D721Med (cell line): Measurements from ENCODE around the gene NSD1.

ENCODE experiments used
- DNase-seq: peaks from one replicate; pipeline ENCODE4 v3.0.0; 2011; ENCODE audit warnings: low spot score; ENCODE audit not compliant: insufficient read length
- FAIRE-seq: peaks from 2 replicates; lab custom pipeline; 2011; peaks lifted over from hg19 to GRCh38; lab: Jason Lieb, UNC
- CTCF ChIP-seq: IDR thresholded peaks from 2 replicates; pipeline ENCODE4 v1.5.1; 2012; ENCODE audit warnings: mild to moderate bottlenecking, control low read depth; ENCODE audit not compliant: insufficient read depth; ENCODE audit errors: missing control alignments

The NSD1 gene

DNA sequence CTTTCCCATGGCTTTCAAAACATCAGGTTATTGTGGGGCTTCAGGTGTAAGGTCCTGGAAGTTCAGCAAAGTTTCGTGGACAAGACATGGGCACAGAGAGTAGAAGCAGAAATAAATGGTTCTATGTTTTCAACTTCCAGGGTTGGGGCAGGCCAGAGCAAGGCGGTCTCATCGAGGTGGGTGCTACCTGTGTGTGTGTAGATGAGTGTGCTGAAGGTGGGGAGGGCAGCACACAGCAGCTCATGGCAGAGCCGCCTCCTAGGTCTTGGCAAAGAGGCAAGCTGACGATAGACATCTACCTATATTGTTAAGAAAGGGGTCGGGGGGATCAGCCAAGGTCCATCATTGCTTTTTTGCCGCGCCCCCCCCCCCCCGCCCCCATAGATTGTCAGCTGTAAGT, 166.1 kb downstream of the NSD1 start:
- DNase-seq (no peak), FAIRE-seq (no peak)
- no peak for TF ChIP-seq CTCF

DNA sequence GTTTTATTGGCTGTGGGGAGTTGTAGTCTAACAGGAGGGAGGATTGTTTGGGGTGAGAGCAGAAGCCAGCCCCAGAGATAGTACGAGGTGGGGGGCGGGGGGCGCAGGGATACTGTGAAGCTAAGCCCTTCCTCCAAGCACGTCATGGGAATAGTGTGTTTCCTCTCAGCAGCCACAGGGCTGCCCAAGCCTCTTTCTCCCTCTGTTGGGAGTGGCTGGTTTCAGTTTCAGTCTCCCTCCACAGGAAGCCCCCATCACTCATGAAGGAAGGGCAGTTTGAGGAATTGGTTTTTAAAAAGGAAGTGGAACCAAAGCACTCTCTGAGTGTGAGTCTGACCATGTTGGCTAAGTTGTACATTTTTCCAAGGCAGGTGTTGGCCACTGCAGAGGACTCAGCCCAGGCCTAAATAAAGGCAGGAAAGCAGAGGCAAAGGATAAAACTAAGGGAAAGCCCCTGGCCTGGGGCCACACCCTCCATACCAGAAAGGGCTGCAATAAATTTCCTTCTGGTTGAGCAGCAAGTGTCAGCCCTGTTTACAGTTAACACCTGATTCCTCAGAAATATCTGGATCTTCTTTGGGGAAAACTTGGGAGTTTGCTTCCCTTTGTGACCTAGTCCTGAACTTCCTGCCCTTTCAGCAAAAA, 166.8 kb downstream of the NSD1 start:
- FAIRE-seq (no peak), DNase-seq (no peak)
- TF ChIP-seq CTCF, result no peak

GRCh38 chr5:177300951-177301350, 167.4 kb downstream of the NSD1 start:
- no peak for DNase-seq
- TF ChIP-seq CTCF, result no peak
- no peak for FAIRE-seq

GRCh38 chr5:177301503-177302165, 168.1 kb downstream of the NSD1 start:
- DNase-seq, result no peak
- FAIRE-seq, result no peak
- TF ChIP-seq CTCF, result no peak

DNA sequence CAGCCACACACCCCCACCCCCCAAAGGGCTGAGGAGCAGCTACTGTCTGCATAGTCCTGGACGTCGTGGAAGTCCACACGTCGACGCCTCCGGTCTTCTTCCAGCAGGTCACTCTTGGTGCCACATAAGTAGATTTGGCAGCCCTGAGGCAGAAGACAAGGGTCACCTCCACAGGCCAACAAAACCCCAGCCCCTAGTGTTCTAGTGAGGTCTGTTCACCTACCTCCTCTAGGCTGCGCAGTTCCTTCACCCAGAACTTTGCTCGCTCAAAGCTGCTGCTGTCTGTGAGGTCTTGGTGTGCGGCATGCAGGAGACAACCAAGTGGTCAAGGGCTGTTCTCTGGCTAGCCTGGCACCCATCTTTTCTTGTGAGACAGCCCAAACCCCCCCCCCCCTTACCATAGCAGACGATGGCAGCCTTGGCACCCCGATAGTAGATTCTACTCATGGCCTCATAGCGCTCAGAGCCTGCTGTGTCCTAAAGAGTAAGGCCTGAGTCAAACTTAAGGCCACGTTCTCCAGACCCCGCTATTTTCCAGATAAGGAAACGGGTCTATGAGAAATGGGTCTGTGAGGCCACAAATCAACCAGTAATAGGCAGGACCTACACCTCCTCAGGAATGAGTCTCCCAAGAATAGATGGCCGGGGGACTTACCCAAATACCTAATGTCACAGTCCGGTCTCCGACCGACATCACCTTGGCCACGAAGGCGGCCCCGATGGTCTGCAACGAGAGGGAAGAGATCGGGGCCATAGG, 169.0 kb downstream of the NSD1 start:
- no peak for FAIRE-seq
- no peak for TF ChIP-seq CTCF
- no peak for DNase-seq

DNA sequence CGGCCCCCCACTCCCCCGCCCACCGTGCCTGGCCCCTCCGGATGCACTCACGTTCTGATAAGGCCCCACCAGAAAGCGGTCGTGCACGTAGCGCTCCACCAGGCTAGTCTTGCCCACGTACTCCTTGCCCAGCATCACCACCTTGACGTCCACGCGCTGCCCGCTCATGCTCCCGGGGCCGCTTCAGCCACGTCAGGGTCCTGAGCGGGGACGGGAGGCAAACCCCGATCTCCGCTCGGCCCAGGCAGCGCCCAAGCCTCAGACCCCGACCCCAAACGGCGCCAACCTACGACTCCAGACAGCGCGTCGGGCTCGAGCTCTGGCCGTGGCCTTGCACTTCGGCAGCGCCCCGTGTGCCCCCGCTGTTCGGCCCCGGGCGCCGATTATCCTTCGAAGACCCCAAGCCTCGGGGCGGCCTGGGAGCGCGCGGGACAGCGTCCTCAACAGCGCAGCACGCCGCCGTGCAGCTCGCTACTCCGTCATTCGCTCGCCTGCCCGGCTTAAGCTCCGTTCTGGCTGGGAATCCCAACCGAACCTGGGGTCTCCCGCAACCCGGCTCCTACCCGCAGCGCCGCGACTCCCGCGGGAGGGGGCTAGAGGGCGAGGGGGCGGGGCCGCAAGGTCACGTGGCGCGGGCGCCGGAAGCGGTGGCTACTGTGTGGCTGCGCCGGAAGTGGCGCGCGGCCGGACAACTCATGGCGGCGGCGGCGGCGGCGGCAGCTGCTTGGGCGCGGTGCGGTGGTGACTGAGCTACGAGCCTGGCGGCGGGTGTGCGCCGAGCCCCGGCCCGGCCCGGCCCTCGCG, 169.8 kb downstream of the NSD1 start, which contains the start of the genes PRELID1 and RAB24:
Gene PRELID1, plus strand, starts transcription at position 679 of the 804 bp plus-strand sequence. CDS start 187 bp downstream, outside the sequence.
Gene RAB24, minus strand, starts transcription at position 599 of the 804 bp plus-strand sequence. Its CDS starts 431 bp downstream, at position 168.
- DNase-seq (peak; percentile 93), FAIRE-seq (no peak)
- no peak for TF ChIP-seq CTCF
